Purkinje cell (primary cell): ENCODE measurements around the gene F10. TPM values are rescaled to one million over a fixed set of nuclear protein-coding genes. Genes with fewer than 3 reads are reported as not detected.

ENCODE experiments used
- polyA plus RNA-seq: library from polyadenylated mRNA; unstranded; fragments of >200 nt; fragmentation: Nextera tagmentation; gene quantifications from 2 replicates; pipeline ENCODE4 v1.2.1, GENCODE V29; 2014

The F10 gene
- 0.55 TPM in 1 of 2 replicates, not detected in the other for polyA plus RNA-seq

DNA sequence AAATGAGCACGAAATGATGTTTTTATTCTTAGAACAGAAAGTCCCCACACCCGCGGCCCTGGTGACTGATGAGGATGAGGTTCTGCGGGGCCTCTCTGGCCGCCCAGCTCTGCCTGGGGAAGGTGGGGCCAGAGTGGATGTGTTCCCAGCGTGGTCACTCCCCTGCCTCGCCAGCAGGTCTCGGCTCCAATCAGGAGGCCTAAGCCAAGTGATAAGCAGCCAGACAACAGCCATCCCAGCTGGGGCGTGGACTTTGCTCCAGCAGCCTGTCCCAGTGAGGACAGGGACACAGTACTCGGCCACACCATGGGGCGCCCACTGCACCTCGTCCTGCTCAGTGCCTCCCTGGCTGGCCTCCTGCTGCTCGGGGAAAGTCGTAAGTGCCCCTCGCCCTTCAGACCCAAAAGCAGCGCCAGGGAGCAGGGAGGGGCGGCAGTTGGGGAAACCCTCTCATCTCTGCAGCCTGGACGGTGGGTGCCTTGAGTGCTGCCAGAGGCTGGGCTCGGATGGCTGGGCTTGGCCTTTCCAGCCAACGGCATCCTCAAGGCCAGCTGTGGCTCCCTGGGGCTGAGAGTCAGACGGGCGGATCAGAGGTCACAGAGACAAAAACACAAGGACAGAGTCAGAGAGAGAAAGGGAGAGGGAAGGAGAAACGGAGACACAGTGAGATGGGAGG is at the start of gene F10:
TSS of gene F10 (plus strand) at position 250 of the 676 bp plus-strand sequence. CDS start at position 307, 57 bp downstream.

GRCh38 chr13:113105032-113105920 is 17.3 kb upstream of the F10 start, which contains the start of gene F7:
Gene F7 (plus strand): TSS chr13:113105791. CDS start chr13:113105842, 51 bp downstream.

DNA sequence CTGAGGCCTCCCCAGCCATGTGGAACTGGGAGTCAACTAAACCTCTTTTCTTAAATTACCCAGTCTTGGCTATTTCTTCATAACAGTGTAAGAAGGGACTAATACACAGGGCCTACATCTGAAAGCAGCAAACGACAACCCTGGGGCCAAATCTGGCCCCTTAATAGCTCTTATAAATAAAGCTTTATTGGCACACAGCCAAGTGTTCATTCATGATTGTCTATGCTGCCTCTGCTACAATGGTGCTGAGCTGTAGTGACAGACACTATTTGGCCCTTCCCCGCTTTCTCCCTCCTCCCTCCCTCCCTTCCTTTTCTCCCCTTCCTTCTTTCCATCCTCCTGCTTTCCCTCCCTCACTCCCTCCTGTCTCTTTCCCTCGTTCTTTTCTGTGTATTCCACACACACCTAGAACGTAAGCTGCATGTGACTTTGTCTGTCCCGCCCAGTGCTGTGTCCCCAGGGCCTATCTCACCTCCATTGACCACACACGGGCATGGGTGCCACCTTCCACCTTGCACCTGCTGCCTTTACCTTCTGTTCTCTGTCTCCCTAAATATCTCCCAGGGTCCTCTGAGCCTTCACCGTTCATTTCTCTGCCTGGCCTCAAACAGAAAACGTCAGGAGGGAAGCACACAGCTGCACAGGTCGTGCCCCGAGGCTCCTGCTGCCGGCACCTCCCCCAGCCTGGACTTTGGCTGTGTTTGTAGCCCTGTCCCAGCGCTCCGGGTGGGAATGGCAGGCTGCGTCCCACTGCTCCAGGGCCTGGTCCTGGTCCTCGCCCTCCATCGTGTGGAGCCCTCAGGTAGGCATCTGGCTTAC is 35.5 kb downstream of the F10 start, which contains the start of gene PROZ:
TSS of gene PROZ (plus strand) at position 720 of the 819 bp plus-strand sequence. CDS start at position 733, 13 bp downstream.

Other genes with a start within 250 kb of the F10 start
- gene MCF2L, start 153.6 kb upstream of the F10 start, polyA plus RNA-seq, result 56.4 and 63.8 TPM in 2 replicates
- gene F7, start 17.0 kb upstream of the F10 start, polyA plus RNA-seq, result 1.3 and 1.4 TPM in 2 replicates
- not detected in 2 replicates for gene PROZ, start 35.8 kb downstream of the F10 start, polyA plus RNA-seq
- gene PCID2, start 85.9 kb downstream of the F10 start, polyA plus RNA-seq, result 41.0 and 49.2 TPM in 2 replicates
- gene CUL4A, start 86.8 kb downstream of the F10 start, polyA plus RNA-seq, result 20.1 and 26.1 TPM in 2 replicates
- 47.8 and 70.1 TPM in 2 replicates for gene LAMP1, start 174.4 kb downstream of the F10 start, polyA plus RNA-seq
- 7.5 and 9.7 TPM in 2 replicates for gene GRTP1, start 241.3 kb downstream of the F10 start, polyA plus RNA-seq